Daoy (cell line): Measurements from ENCODE around the gene RAB27A. TPM values are rescaled to one million over a fixed set of nuclear protein-coding genes. Genes with fewer than 3 reads are reported as not detected.

ENCODE experiments used
- DNase-seq: peaks from one replicate; pipeline ENCODE4 v3.0.0-alpha.2; 2015; ENCODE audit warnings: low read depth
- total RNA-seq: library from RNA; depleted of rRNA; stranded (reverse); fragments of >200 nt; shearing (Covaris generic); gene quantifications from 2 replicates; pipeline ENCODE4 v1.2.3, GENCODE V29; 2014

RAB27A gene
- total RNA-seq, 1 experiment from 2014 or later, result 6.5 TPM

GRCh38 chr15:55282284-55282833 lies 7.3 kb downstream of the RAB27A start:
- peak; percentile 79 for DNase-seq

GRCh38 chr15:55281517-55282228 lies 7.9 kb downstream of the RAB27A start:
- DNase-seq, result no peak

GRCh38 chr15:55280589-55280988 lies 9.0 kb downstream of the RAB27A start:
- DNase-seq, result peak; percentile 37

- peak; percentile 74 for DNase-seq
Measured at GRCh38 chr15:55279746-55280351, 9.8 kb downstream of the RAB27A start.

- DNase-seq, result no peak
Measured at GRCh38 chr15:55279100-55279745, 10.4 kb downstream of the RAB27A start.

DNA sequence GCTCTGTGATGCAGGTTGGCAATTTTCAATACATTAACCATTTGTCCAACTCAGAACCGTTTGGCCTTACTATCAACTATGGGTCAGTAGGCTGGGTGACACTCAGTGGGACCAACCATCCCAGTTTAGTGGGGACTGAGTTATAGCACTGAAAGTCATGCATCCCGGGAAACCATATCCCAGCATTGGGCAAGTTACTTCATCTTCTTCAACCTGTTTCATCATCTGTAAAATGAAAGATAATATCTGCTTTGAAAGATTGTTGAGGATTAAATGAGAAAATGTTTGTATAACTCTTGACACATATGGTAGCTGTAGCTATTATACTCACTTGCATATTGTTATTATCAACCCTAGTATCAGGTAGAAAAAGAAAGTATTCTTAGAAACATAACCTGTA lies 11.9 kb downstream of the RAB27A start:
- DNase-seq, result no peak

DNA sequence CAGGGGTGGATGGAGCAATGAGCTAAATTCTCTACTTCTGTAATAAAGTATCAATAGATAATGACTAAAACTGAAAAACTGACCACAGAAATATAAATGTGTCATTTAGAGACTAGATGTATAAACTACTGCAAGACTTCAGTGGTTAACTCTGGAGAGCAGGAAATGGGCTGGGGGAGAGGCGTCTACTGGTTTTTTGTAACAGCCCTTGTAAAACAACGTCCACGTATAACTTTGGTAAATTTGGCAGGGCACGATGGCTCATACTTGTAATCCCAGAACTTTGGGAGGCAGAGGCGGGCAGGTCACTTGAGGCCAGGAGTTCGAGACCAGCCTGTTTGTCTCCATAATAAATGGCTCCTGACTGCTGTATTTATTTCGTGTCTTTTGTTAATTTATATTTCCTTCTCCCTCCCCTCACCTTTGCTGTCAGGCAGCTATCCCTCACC lies 12.5 kb downstream of the RAB27A start:
- DNase-seq, result peak; percentile 34

DNA sequence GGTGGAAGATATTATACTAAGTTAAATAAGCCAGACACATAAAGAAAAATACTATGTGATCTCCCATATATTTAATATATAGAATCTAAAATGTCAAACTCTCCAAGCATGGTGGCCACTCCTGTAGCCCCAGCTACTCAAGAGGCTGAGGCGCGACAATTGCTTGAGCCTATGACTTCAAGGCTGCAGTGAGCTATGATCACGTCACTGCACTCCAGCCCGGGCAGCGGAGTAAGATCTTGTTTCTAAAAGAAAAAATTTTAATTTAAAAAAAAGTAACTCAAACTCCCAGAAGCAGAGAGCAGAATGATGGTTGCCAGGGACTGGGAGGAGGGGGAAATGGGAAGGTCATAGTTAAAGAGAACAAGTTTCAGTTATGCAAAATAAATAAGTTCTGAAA lies 13.3 kb downstream of the RAB27A start:
- no peak for DNase-seq

- no peak for DNase-seq
Measured at GRCh38 chr15:55270291-55270690, 19.3 kb downstream of the RAB27A start.

DNA sequence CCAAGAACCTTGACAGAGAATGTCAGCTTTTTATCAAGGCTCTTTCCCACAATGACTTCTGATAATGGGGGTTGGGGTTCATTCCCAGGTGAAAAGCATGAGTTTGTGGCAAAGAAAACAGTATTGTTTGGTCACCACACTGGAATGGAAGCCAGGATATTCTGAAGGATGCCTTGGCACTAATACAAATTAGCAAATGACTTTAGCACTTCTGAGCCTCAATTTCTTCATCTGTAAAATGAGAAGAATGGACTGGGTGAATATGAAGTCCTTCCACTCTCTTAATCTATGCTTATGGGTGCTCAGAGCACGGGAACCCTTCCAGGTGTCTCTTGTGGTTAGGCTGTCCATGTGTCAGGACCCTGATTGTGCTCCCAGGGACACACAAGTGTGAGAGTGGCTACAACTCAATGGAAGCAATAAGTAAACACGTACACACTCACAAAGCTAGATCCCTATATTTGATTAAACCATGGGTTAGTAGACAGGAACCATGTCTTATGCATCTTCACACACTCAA lies 21.4 kb downstream of the RAB27A start:
- DNase-seq, result no peak

DNA sequence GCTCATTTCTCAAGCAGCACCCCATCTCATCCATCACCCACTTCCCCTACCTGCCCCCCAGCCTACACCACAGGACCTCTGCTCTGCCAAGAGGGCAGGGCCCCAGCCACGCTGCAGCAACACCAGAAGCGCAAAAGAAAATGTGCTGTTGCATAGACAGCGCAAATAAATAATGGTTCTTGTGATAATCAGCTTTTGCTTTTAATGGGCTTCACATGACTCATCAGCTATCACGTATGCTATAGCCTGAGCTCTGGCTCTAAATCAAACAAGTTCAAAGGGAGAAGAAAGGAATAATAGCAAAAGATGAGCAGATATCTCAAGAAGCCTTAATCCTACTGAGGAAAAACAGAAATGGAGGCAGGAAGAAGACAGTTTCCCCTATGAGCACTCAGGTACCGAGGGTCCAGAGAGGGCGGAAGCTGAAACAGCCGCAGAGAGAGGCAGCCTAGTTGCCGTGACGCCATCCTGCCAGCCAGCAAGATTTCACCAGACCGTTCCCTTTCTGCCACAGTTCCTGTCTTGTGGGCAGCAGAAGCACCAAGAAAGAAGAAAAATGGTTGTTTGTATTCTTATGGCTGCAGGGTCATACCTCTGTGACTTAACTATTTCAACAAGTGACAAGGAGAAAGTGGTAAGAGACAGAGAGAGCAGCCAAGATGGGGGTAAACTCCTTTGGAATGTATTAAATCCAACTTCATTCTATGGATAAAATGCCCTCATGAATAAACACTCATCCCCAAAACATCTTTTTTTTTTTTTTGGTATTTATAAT lies 22.0 kb downstream of the RAB27A start:
- DNase-seq, result peak; percentile 14

GRCh38 chr15:55266547-55266946 lies 23.1 kb downstream of the RAB27A start:
- DNase-seq, result no peak

DNA sequence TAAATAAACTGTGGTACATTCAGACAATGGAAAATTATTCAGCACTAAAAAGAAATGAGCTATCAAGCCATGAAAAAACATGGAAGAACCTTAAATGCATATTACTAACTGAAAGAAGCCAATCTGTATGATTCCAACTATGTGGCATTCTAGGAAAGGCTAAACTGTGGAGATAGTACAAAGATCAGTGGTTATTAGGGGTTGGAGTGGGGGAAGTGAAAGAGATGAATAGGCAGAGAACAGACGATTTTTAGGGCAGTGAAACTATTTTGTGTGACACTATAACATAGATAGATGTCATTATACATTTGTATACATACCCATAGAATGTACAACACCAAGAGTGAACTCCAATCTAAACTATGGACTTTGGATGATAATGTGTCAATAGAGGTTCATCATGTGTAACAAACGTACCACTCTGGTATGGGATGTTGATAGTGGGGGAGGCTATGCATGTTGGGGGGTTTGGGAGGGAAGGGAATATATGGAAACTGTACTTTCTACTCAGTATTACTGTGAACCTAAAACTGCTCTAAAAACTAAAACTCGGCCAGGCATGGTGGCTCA lies 29.0 kb downstream of the RAB27A start:
- no peak for DNase-seq

GRCh38 chr15:55257938-55258337 lies 31.7 kb downstream of the RAB27A start:
- no peak for DNase-seq

GRCh38 chr15:55257012-55257670 lies 32.5 kb downstream of the RAB27A start:
- DNase-seq, result no peak

GRCh38 chr15:55256281-55257011 lies 33.2 kb downstream of the RAB27A start:
- no peak for DNase-seq

- no peak for DNase-seq
Measured at GRCh38 chr15:55255714-55256113, 33.9 kb downstream of the RAB27A start.

DNA sequence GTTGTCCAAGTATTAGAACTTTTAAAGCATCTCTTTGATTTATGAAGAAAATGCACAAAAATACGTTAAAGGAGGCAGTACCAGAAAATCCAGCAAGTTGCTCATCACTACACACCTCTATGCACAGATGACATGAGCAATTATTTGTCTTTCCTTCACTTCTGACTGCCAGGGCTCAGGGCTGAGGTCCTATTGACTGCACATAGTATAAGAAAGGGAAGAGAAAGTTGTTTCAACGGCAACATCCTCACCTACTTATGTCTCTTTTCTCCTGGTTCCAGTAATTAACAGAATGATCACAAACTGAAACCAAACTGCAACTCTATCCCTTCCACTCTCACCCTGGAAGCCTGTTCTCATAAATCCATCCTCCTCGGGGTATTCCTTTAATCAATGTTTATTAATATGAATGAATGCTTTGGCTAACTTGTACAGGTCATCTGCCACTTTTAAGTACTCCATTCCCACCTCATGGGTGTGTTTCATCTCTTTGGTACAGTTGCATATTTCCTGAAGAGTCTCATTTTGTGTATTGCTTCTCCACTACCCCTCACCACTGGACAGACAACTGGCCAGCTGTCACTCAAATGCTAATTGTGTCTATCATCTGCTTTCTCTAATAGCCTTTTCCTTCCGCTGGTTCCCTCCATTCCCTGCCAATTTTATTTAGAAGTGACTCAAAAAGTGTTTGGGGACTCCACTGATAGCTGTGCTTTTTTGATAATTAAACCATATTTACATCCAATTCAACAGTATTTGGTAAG lies 34.5 kb downstream of the RAB27A start:
- no peak for DNase-seq

- DNase-seq, result peak; percentile 4
Measured at GRCh38 chr15:55253580-55253979, 36.0 kb downstream of the RAB27A start.
